Measurements from ENCODE around the gene OCSTAMP.

OCSTAMP gene

GRCh38 chr20:46512943-46513844 lies 37.3 kb downstream of the OCSTAMP start, which contains the start of gene ZNF334:
Gene ZNF334, minus strand, starts transcription at chr20:46513559. Its CDS starts 1,457 bp downstream, at chr20:46512102.
- Histone ChIP-seq H3K9ac (ENCODE audit: low read length) (no peak within 1 kb of the TSS), H3K4me2 (ENCODE audit: low read length) (no peak within 1 kb of the TSS), H3K27ac (ENCODE audit: low read depth, low read length, poor library complexity, severe bottlenecking) (no peak within 1 kb of the TSS), H3K9me3 (ENCODE audit: low read length) (no peaks in the 10 kb centered on the region), H3K79me2 (ENCODE audit: insufficient read depth, low read length) (no peaks in the 10 kb centered on the region), H3K36me3 (ENCODE audit: insufficient read depth, low read length) (no peaks in the 10 kb centered on the region), H3K27me3 (ENCODE audit: insufficient read depth, low read length) (no peaks in the 10 kb centered on the region), H3F3A (ENCODE audit: insufficient read depth, low read length) (no peaks in the 10 kb centered on the region), H2AFZ (ENCODE audit: low read length) (no peak within 1 kb of the TSS), H3K4me3 (ENCODE audit: low read depth, low read length, poor library complexity, severe bottlenecking) (no peak within 1 kb of the TSS), H4K20me1 (ENCODE audit: insufficient read depth, low read length) (no peaks in the 10 kb centered on the region), H3K4me1 (ENCODE audit: insufficient read depth, low read length, severe bottlenecking) (no peaks in the 10 kb centered on the region), H3K9me2 (ENCODE audit: low read depth, low read length) (no peaks in the 10 kb centered on the region)
- TF ChIP-seq, protein P1, sequence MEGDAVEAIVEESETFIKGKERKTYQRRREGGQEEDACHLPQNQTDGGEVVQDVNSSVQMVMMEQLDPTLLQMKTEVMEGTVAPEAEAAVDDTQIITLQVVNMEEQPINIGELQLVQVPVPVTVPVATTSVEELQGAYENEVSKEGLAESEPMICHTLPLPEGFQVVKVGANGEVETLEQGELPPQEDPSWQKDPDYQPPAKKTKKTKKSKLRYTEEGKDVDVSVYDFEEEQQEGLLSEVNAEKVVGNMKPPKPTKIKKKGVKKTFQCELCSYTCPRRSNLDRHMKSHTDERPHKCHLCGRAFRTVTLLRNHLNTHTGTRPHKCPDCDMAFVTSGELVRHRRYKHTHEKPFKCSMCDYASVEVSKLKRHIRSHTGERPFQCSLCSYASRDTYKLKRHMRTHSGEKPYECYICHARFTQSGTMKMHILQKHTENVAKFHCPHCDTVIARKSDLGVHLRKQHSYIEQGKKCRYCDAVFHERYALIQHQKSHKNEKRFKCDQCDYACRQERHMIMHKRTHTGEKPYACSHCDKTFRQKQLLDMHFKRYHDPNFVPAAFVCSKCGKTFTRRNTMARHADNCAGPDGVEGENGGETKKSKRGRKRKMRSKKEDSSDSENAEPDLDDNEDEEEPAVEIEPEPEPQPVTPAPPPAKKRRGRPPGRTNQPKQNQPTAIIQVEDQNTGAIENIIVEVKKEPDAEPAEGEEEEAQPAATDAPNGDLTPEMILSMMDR (IDR thresholded peaks at IDR 0.05; ENCODE audit: low read length) = no peak
- no peak for TF ChIP-seq EZH2 (IDR thresholded peaks at IDR 0.05; ENCODE audit: borderline replicate concordance, low read length)

- no peak overlapping the region for H3K4me3 ChIP-seq (ENCODE audit: low read depth, low read length, poor library complexity, severe bottlenecking)
- H3F3A ChIP-seq (ENCODE audit: insufficient read depth, low read length) = no peaks in the 10 kb centered on the region
- TF ChIP-seq, protein P1 (IDR thresholded peaks at IDR 0.05; ENCODE audit: low read length) = no peak
- no peak for TF ChIP-seq EZH2 (IDR thresholded peaks at IDR 0.05; ENCODE audit: borderline replicate concordance, low read length)
- no peak overlapping the region for H3K4me2 ChIP-seq (ENCODE audit: low read length)
- H4K20me1 ChIP-seq (ENCODE audit: insufficient read depth, low read length) = no peaks in the 10 kb centered on the region
- no peak overlapping the region for H3K9ac ChIP-seq (ENCODE audit: low read length)
- H3K4me1 ChIP-seq (ENCODE audit: insufficient read depth, low read length, severe bottlenecking) = no peaks in the 10 kb centered on the region
- H2AFZ ChIP-seq (ENCODE audit: low read length) = no peak overlapping the region
- H3K9me2 ChIP-seq (ENCODE audit: low read depth, low read length) = no peaks in the 10 kb centered on the region
- H3K27me3 ChIP-seq (ENCODE audit: insufficient read depth, low read length) = no peaks in the 10 kb centered on the region
- H3K79me2 ChIP-seq (ENCODE audit: insufficient read depth, low read length) = no peaks in the 10 kb centered on the region
- H3K9me3 ChIP-seq (ENCODE audit: low read length) = no peaks in the 10 kb centered on the region
- no peaks in the 10 kb centered on the region for H3K36me3 ChIP-seq (ENCODE audit: insufficient read depth, low read length)
- H3K27ac ChIP-seq (ENCODE audit: low read depth, low read length, poor library complexity, severe bottlenecking) = no peak overlapping the region
These were observed 40.9 kb downstream of the OCSTAMP start for GRCh38 chr20:46509523-46509922.

DNA sequence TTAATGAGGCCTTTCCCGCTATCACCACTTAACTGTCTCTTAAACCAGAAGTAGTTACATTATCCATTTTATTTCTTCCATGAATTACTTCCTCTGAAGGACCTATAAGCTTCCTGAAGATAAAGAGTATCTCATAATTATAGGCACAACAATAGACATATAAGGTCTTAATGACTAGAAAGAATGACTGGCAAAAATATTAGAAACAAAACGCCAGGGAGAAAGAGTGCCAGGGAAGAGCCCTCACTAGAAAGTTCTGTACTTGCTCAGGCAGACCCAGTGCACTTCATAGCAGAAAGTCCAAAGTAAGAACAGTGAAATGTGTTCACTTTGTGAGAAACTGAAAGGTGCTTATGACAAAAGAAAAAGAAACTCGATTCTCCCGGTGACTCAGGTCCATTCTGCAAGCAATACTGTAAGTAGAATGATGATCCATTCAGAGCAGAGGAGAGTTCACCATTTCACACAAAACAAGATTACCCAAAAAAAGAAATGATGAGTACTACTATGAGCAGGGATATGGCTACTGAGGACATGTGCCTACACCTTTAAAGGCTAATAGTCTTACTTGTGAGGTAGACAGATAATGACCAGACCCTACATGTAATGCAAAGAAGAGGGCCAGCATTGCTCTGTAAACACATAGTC lies 42.6 kb downstream of the OCSTAMP start:
- no peak overlapping the region for H3K9ac ChIP-seq (ENCODE audit: low read length)
- no peaks in the 10 kb centered on the region for H4K20me1 ChIP-seq (ENCODE audit: insufficient read depth, low read length)
- no peak overlapping the region for H3K4me3 ChIP-seq (ENCODE audit: low read depth, low read length, poor library complexity, severe bottlenecking)
- H3K36me3 ChIP-seq (ENCODE audit: insufficient read depth, low read length) = no peaks in the 10 kb centered on the region
- H3F3A ChIP-seq (ENCODE audit: insufficient read depth, low read length) = no peaks in the 10 kb centered on the region
- H3K9me3 ChIP-seq (ENCODE audit: low read length) = peaks cover 2% of the 10 kb centered on the region; the same call in 1 of the 2 replicates
- H3K4me1 ChIP-seq (ENCODE audit: insufficient read depth, low read length, severe bottlenecking) = no peaks in the 10 kb centered on the region
- no peaks in the 10 kb centered on the region for H3K79me2 ChIP-seq (ENCODE audit: insufficient read depth, low read length)
- no peak overlapping the region for H2AFZ ChIP-seq (ENCODE audit: low read length)
- no peaks in the 10 kb centered on the region for H3K9me2 ChIP-seq (ENCODE audit: low read depth, low read length)
- no peak for TF ChIP-seq EZH2 (IDR thresholded peaks at IDR 0.05; ENCODE audit: borderline replicate concordance, low read length)
- H3K27me3 ChIP-seq (ENCODE audit: insufficient read depth, low read length) = no peaks in the 10 kb centered on the region
- no peak overlapping the region for H3K27ac ChIP-seq (ENCODE audit: low read depth, low read length, poor library complexity, severe bottlenecking)
- no peak overlapping the region for H3K4me2 ChIP-seq (ENCODE audit: low read length)
